ENCODE results near the gene SAPCD2.
"Not testable (repeated sequence)": the region's sequence is repeated elsewhere in the genome, so short reads cannot be mapped to it uniquely, and the experiment has no call there.

SAPCD2 gene

GRCh38 chr9:137046088-137046787 lies 24.1 kb downstream of the SAPCD2 start, which contains the start of gene NPDC1:
TSS of gene NPDC1 (minus strand) at chr9:137046177. CDS start at chr9:137045989, 188 bp downstream.
- DNase-seq = peak; percentile 73

GRCh38 chr9:137045294-137046087 lies 24.9 kb downstream of the SAPCD2 start:
- no peak for DNase-seq

GRCh38 chr9:137044502-137045177 lies 25.7 kb downstream of the SAPCD2 start:
- no peak for DNase-seq

- DNase-seq = no peak
Measured at GRCh38 chr9:137044037-137044436, 26.3 kb downstream of the SAPCD2 start.

- DNase-seq = no peak
Measured at GRCh38 chr9:137042751-137043727, 27.3 kb downstream of the SAPCD2 start.

- DNase-seq = no peak
Measured at GRCh38 chr9:137041124-137041523, 29.2 kb downstream of the SAPCD2 start.

GRCh38 chr9:137040568-137040967 lies 29.8 kb downstream of the SAPCD2 start:
- DNase-seq = no peak

GRCh38 chr9:137039611-137040366 lies 30.6 kb downstream of the SAPCD2 start:
- DNase-seq = no peak

- no peak for DNase-seq
Measured at GRCh38 chr9:137038916-137039315, 31.4 kb downstream of the SAPCD2 start.

GRCh38 chr9:137037483-137037882 lies 32.9 kb downstream of the SAPCD2 start:
- peak; percentile 34 for DNase-seq

GRCh38 chr9:137037035-137037434 lies 33.3 kb downstream of the SAPCD2 start:
- DNase-seq = no peak

GRCh38 chr9:137035937-137036336 lies 34.4 kb downstream of the SAPCD2 start:
- DNase-seq = no peak

GRCh38 chr9:137035507-137035834 lies 34.9 kb downstream of the SAPCD2 start:
- no peak for DNase-seq

- DNase-seq = peak; percentile 84
Measured at GRCh38 chr9:137034709-137035506, 35.4 kb downstream of the SAPCD2 start.

GRCh38 chr9:137034039-137034708 lies 36.2 kb downstream of the SAPCD2 start:
- no peak for DNase-seq

GRCh38 chr9:137033481-137033880 lies 36.9 kb downstream of the SAPCD2 start:
- DNase-seq = not testable (repeated sequence)

GRCh38 chr9:137032858-137033257 lies 37.5 kb downstream of the SAPCD2 start:
- no peak for DNase-seq

GRCh38 chr9:137031904-137032640 lies 38.3 kb downstream of the SAPCD2 start, which contains the start of gene FUT7:
TSS of gene FUT7 (minus strand) at chr9:137032088. CDS start at chr9:137031991, 97 bp downstream.
- no peak for DNase-seq

Measured in hematopoietic multipotent progenitor cell treated with erythropoietin and hydrocortisone succinate and interleukin-3 and kit ligand, for 8 days (in vitro differentiated cells).